Osteoblast (primary cell): ENCODE measurements around the gene CDC16. TPM values are rescaled to one million over a fixed set of nuclear protein-coding genes. Genes with fewer than 3 reads are reported as not detected.

Source experiments
- DNase-seq: peaks from one replicate; pipeline ENCODE4 v3.0.0; 2011; ENCODE audit warnings: low spot score, mixed read lengths; ENCODE audit not compliant: insufficient read length; ENCODE audit errors: missing footprints
- H2AFZ ChIP-seq: 2 replicates; pipeline ENCODE4 v1.6.0; 2011; ENCODE audit warnings: mild to moderate bottlenecking, low read length
- H3K27ac ChIP-seq: 2 replicates; pipeline ENCODE4 v1.5.1; 2011; ENCODE audit warnings: mild to moderate bottlenecking, low read depth, low read length, moderate library complexity
- H3K27me3 ChIP-seq: 2 replicates; pipeline ENCODE4 v1.6.0; 2012; ENCODE audit warnings: mild to moderate bottlenecking, control low read depth, inconsistent platforms, low read length, moderate library complexity; ENCODE audit not compliant: insufficient read depth
- H3K36me3 ChIP-seq: 2 replicates; pipeline ENCODE4 v1.5.1; 2011; ENCODE audit warnings: mild to moderate bottlenecking, low read length, control low read depth, moderate library complexity; ENCODE audit not compliant: insufficient read depth
- H3K4me1 ChIP-seq: 2 replicates; pipeline ENCODE4 v1.5.1; 2011; ENCODE audit warnings: mild to moderate bottlenecking, low read length, control low read depth, moderate library complexity; ENCODE audit not compliant: insufficient read depth
- H3K4me2 ChIP-seq: 2 replicates; pipeline ENCODE4 v1.6.0; 2011; ENCODE audit warnings: mild to moderate bottlenecking, low read length; ENCODE audit not compliant: insufficient read depth
- H3K4me3 ChIP-seq: fragments of 200-600 bp; sonication (generic); 3 replicates; pipeline ENCODE4 v1.5.1; 2012; ENCODE audit warnings: mild to moderate bottlenecking, low read length, inconsistent platforms; ENCODE audit not compliant: insufficient read depth
- H3K79me2 ChIP-seq: 2 replicates; pipeline ENCODE4 v1.6.0; 2012; ENCODE audit warnings: mild to moderate bottlenecking, low read length, control low read depth, inconsistent platforms; ENCODE audit not compliant: insufficient read depth
- H3K9me3 ChIP-seq: 2 replicates; pipeline ENCODE4 v1.5.1; 2011; ENCODE audit warnings: low read depth, low read length, control low read depth
- H4K20me1 ChIP-seq: 2 replicates; pipeline ENCODE4 v1.6.0; 2012; ENCODE audit warnings: mild to moderate bottlenecking, low read length, control low read depth; ENCODE audit not compliant: insufficient read depth
- CTCF ChIP-seq: IDR thresholded peaks from 2 replicates; pipeline ENCODE4 v1.5.1; 2011; ENCODE audit warnings: mild to moderate bottlenecking, low read depth, low read length, moderate library complexity; ENCODE audit errors: extremely low read depth
- total RNA-seq: library from RNA; depleted of rRNA; stranded (reverse); fragments of >200 nt; gene quantifications from 2 replicates; pipeline ENCODE4 v1.2.3, GENCODE V29; 2012

The CDC16 gene
- total RNA-seq, 1 donor, result 82.2 TPM

GRCh38 chr13:114235697-114236096 is 1.0 kb downstream of the CDC16 start:
- Histone ChIP-seq H4K20me1 (peaks cover 15% of the 10 kb centered on the region), H3K36me3 (peaks cover 37% of the 10 kb centered on the region), H3K9me3 (no peaks in the 10 kb centered on the region), H3K4me1 (peaks cover 6% of the 10 kb centered on the region), H3K4me2 (peak overlapping the region; percentile 93), H3K27me3 (peaks cover 8% of the 10 kb centered on the region), H3K79me2 (peaks cover 43% of the 10 kb centered on the region), H3K27ac (peak overlapping the region; percentile 51), H3K4me3 (peak overlapping the region; percentile 81), H2AFZ (peak overlapping the region; percentile 8)
- DNase-seq, result no peak
- TF ChIP-seq CTCF, result no peak

- Histone ChIP-seq H3K4me3 (peak overlapping the region; percentile 81), H2AFZ (no peak overlapping the region), H3K9me3 (no peaks in the 10 kb centered on the region), H3K4me1 (peaks cover 6% of the 10 kb centered on the region), H3K27ac (peak overlapping the region; percentile 51), H4K20me1 (peaks cover 15% of the 10 kb centered on the region), H3K36me3 (peaks cover 42% of the 10 kb centered on the region), H3K27me3 (peaks cover 7% of the 10 kb centered on the region), H3K79me2 (peaks cover 43% of the 10 kb centered on the region), H3K4me2 (peak overlapping the region; percentile 93)
- no peak for TF ChIP-seq CTCF
- no peak for DNase-seq
These were observed 1.5 kb downstream of the CDC16 start for GRCh38 chr13:114236227-114236626.

GRCh38 chr13:114237415-114238112 is 2.9 kb downstream of the CDC16 start:
- Histone ChIP-seq H4K20me1 (peaks cover 15% of the 10 kb centered on the region), H3K4me3 (no peak overlapping the region), H3K27me3 (no peaks in the 10 kb centered on the region), H3K4me1 (peaks cover 6% of the 10 kb centered on the region), H3K9me3 (no peaks in the 10 kb centered on the region), H3K27ac (no peak overlapping the region), H3K4me2 (no peak overlapping the region), H3K36me3 (peaks cover 56% of the 10 kb centered on the region), H2AFZ (no peak overlapping the region), H3K79me2 (peaks cover 45% of the 10 kb centered on the region)
- DNase-seq, result peak; percentile 22
- no peak for TF ChIP-seq CTCF

GRCh38 chr13:114241918-114242317 is 7.2 kb downstream of the CDC16 start:
- no peak for DNase-seq

More at GRCh38 chr13:114241918-114242317, 7.2 kb downstream of the CDC16 start:
- peaks cover 22% of the 10 kb centered on the region for H3K79me2 ChIP-seq
- peaks cover 3% of the 10 kb centered on the region for H4K20me1 ChIP-seq
- H3K9me3 ChIP-seq, result no peaks in the 10 kb centered on the region
- H3K4me2 ChIP-seq, result no peak overlapping the region
- H2AFZ ChIP-seq, result no peak overlapping the region
- no peak for TF ChIP-seq CTCF
- H3K4me3 ChIP-seq, result no peak overlapping the region
- peaks cover 95% of the 10 kb centered on the region for H3K36me3 ChIP-seq
- no peak overlapping the region for H3K27ac ChIP-seq
- peaks cover 2% of the 10 kb centered on the region for H3K4me1 ChIP-seq
- H3K27me3 ChIP-seq, result no peaks in the 10 kb centered on the region
